AG10803 (cell line): Measurements from ENCODE around the gene ZIC4.

ENCODE experiments used
- DNase-seq: peaks from one replicate; pipeline ENCODE4 v3.0.0; 2010; ENCODE audit warnings: low read depth
- H3K4me3 ChIP-seq: 2 replicates; pipeline ENCODE4 v1.5.1; 2011; ENCODE audit warnings: mild to moderate bottlenecking, low read length, control low read depth
- TF ChIP-seq, protein P1 (sequence below): conservative IDR thresholded peaks from 2 replicates; pipeline ENCODE4 v1.5.1; 2011; ENCODE audit warnings: mild to moderate bottlenecking, low read length, control low read depth, inconsistent platforms

ZIC4 gene

GRCh38 chr3:147393943-147394883, 12.1 kb downstream of the ZIC4 start:
- peak overlapping the region; percentile 64 for H3K4me3 ChIP-seq
- TF ChIP-seq, protein P1, sequence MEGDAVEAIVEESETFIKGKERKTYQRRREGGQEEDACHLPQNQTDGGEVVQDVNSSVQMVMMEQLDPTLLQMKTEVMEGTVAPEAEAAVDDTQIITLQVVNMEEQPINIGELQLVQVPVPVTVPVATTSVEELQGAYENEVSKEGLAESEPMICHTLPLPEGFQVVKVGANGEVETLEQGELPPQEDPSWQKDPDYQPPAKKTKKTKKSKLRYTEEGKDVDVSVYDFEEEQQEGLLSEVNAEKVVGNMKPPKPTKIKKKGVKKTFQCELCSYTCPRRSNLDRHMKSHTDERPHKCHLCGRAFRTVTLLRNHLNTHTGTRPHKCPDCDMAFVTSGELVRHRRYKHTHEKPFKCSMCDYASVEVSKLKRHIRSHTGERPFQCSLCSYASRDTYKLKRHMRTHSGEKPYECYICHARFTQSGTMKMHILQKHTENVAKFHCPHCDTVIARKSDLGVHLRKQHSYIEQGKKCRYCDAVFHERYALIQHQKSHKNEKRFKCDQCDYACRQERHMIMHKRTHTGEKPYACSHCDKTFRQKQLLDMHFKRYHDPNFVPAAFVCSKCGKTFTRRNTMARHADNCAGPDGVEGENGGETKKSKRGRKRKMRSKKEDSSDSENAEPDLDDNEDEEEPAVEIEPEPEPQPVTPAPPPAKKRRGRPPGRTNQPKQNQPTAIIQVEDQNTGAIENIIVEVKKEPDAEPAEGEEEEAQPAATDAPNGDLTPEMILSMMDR, result no peak
- DNase-seq, result no peak

DNA sequence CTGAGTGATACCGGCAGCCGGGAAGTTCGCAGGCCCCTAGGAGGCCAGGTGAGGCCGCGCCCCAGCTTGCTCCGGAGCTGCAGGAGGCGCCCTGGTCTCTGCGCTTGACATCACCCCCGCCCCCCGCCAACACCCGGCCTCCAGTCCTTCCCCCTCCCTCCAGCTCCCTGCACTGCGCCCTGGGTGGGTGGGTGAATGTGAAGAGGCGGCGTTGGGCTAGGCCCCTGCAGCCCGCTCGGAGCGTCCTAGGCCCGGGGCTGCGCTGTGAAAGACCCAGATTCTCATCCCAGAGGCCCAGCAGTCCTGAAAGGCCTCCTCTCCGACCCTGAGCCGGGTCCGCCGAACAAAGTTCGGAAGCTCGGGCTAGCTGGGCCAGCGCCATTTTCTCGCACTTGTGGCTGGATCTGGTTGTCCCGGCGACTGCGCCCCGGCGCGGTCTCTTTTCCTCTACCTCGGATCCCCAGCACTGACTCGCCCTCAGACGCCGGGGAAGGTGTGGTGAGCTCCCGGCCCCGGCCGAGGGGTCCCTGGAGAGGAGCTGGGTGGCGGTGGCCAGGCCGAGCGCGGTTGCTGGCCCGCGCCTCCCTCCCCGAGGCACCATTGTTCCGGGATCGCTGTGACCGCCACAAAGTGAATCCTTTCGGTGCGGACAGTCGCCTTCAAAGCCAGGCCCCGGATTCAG, 12.9 kb downstream of the ZIC4 start:
- H3K4me3 ChIP-seq, result peak overlapping the region; percentile 64
- DNase-seq, result peak; percentile 56
- TF ChIP-seq, protein P1, result no peak; the same call in 1 of the 2 replicates

- TF ChIP-seq, protein P1, result no peak
- H3K4me3 ChIP-seq, result peak overlapping the region; percentile 64
- no peak for DNase-seq
These were observed 13.8 kb downstream of the ZIC4 start for GRCh38 chr3:147392625-147392946.

GRCh38 chr3:147391781-147392624, 14.3 kb downstream of the ZIC4 start:
- TF ChIP-seq, protein P1, result peak; percentile 40
- H3K4me3 ChIP-seq, result peak overlapping the region; percentile 64
- peak; percentile 78 for DNase-seq

- H3K4me3 ChIP-seq, result no peak overlapping the region
These were observed 15.5 kb downstream of the ZIC4 start for GRCh38 chr3:147390589-147391569.

More at GRCh38 chr3:147390589-147391569, 15.5 kb downstream of the ZIC4 start:
- TF ChIP-seq, protein P1, result no peak
- DNase-seq, result no peak
